H9 (cell line): ENCODE results near the gene SMAD6. TPM values are rescaled to one million over a fixed set of nuclear protein-coding genes. Genes with fewer than 3 reads are reported as not detected.

Experiments
- DNase-seq: peaks from one replicate; pipeline ENCODE4 v3.0.0-alpha.2; 2017
- H2AFZ ChIP-seq: one replicate; pipeline ENCODE4 v1.6.1; 2013; ENCODE audit warnings: mild to moderate bottlenecking, low read length, control low read depth, moderate library complexity
- H2AK5ac ChIP-seq: 2 replicates; pipeline ENCODE4 v1.6.1; 2013; ENCODE audit warnings: low read length, control low read depth, mixed read lengths; ENCODE audit not compliant: insufficient read length
- H2BK120ac ChIP-seq: one replicate; pipeline ENCODE4 v1.6.1; 2013; ENCODE audit warnings: low read depth, mild to moderate bottlenecking, low read length, control low read depth, inconsistent platforms; ENCODE audit not compliant: poor library complexity, severe bottlenecking
- H2BK12ac ChIP-seq: 2 replicates; pipeline ENCODE4 v1.6.1; 2013; ENCODE audit warnings: low read length, control low read depth, mixed read lengths, low read depth; ENCODE audit not compliant: insufficient read length
- H2BK15ac ChIP-seq: 2 replicates; pipeline ENCODE4 v1.6.1; 2013; ENCODE audit warnings: low read depth, low read length, control low read depth
- H2BK20ac ChIP-seq: one replicate; pipeline ENCODE4 v1.6.1; 2013; ENCODE audit warnings: low read depth, mild to moderate bottlenecking, low read length, control low read depth, inconsistent platforms; ENCODE audit not compliant: poor library complexity, severe bottlenecking
- H2BK5ac ChIP-seq: 2 replicates; pipeline ENCODE4 v1.6.1; 2013; ENCODE audit warnings: low read length, control low read depth, mixed read lengths; ENCODE audit not compliant: insufficient read length
- H3K14ac ChIP-seq: 2 replicates; pipeline ENCODE4 v1.6.1; 2013; ENCODE audit warnings: low read length, control low read depth; ENCODE audit not compliant: insufficient read depth
- H3K18ac ChIP-seq: 2 replicates; pipeline ENCODE4 v1.6.1; 2013; ENCODE audit warnings: low read depth, mild to moderate bottlenecking, mixed read lengths, low read length, control low read depth; ENCODE audit not compliant: insufficient read length
- H3K23ac ChIP-seq: 2 replicates; pipeline ENCODE4 v1.6.1; 2013; ENCODE audit warnings: low read length, control low read depth, mixed read lengths, low read depth; ENCODE audit not compliant: insufficient read length
- H3K23me2 ChIP-seq: 2 replicates; pipeline ENCODE4 v1.6.1; 2013; ENCODE audit warnings: low read depth, mild to moderate bottlenecking, mixed read lengths, low read length, control low read depth; ENCODE audit not compliant: insufficient read length, poor library complexity, severe bottlenecking
- H3K27ac ChIP-seq: 2 replicates; pipeline ENCODE4 v1.5.1; 2013; ENCODE audit warnings: low read length, control low read depth, mixed read lengths, low read depth; ENCODE audit not compliant: insufficient read length
- H3K27me3 ChIP-seq: 2 replicates; pipeline ENCODE4 v1.6.1; 2013; ENCODE audit warnings: low read length, control low read depth, inconsistent platforms; ENCODE audit not compliant: insufficient read depth
- H3K4ac ChIP-seq: 2 replicates; pipeline ENCODE4 v1.6.1; 2013; ENCODE audit warnings: low read depth, mild to moderate bottlenecking, control low read depth, inconsistent platforms, low read length, moderate library complexity
- H3K4me1 ChIP-seq: 2 replicates; pipeline ENCODE4 v1.6.1; 2013; ENCODE audit warnings: low read length, control low read depth, inconsistent platforms; ENCODE audit not compliant: insufficient read depth
- H3K4me2 ChIP-seq: 2 replicates; pipeline ENCODE4 v1.6.1; 2013; ENCODE audit warnings: low read length, control low read depth, mixed read lengths; ENCODE audit not compliant: insufficient read length, insufficient read depth
- H3K56ac ChIP-seq: 2 replicates; pipeline ENCODE4 v1.6.1; 2013; ENCODE audit warnings: low read depth, mild to moderate bottlenecking, mixed read lengths, low read length, control low read depth; ENCODE audit not compliant: insufficient read length
- H3K79me1 ChIP-seq: 2 replicates; pipeline ENCODE4 v1.6.1; 2013; ENCODE audit warnings: low read depth, mild to moderate bottlenecking, moderate library complexity, low read length, control low read depth, inconsistent platforms; ENCODE audit not compliant: insufficient read depth, poor library complexity, severe bottlenecking
- H3K79me2 ChIP-seq: 2 replicates; pipeline ENCODE4 v1.6.1; 2013; ENCODE audit warnings: low read length, control low read depth, inconsistent platforms; ENCODE audit not compliant: insufficient read depth
- H3K9ac ChIP-seq: 2 replicates; pipeline ENCODE4 v1.6.1; 2013; ENCODE audit warnings: low read length, control low read depth, mixed read lengths; ENCODE audit not compliant: insufficient read length; ENCODE audit errors: extremely low read depth
- H3K9me3 ChIP-seq: one replicate; pipeline ENCODE4 v1.6.1; 2013; ENCODE audit warnings: low read depth, low read length, inconsistent platforms; ENCODE audit not compliant: control insufficient read depth
- H3T11ph ChIP-seq: one replicate; pipeline ENCODE4 v1.6.1; 2013; ENCODE audit warnings: mild to moderate bottlenecking, low read length, control low read depth, inconsistent platforms
- H4K20me1 ChIP-seq: one replicate; pipeline ENCODE4 v1.6.1; 2013; ENCODE audit not compliant: control insufficient read depth, insufficient read length, insufficient read depth
- H4K5ac ChIP-seq: 2 replicates; pipeline ENCODE4 v1.6.1; 2013; ENCODE audit warnings: low read depth, mild to moderate bottlenecking, mixed read lengths, low read length, control low read depth; ENCODE audit not compliant: insufficient read length
- H4K8ac ChIP-seq: replicated peaks from 2 replicates; pipeline ENCODE4 v1.6.1; 2013; ENCODE audit warnings: low read length, control low read depth, mixed read lengths, low read depth; ENCODE audit not compliant: insufficient read length
- H4K91ac ChIP-seq: 2 replicates; pipeline ENCODE4 v1.6.1; 2013; ENCODE audit warnings: low read depth, mild to moderate bottlenecking, moderate library complexity, mixed read lengths, low read length, control low read depth; ENCODE audit not compliant: insufficient read length
- H3K27ac Mint-ChIP-seq, 3 experiments: 2 replicates in 2 of 3; 3 replicates in 1 of 3; pipeline ENCODE4 v1.8.0; 2020 to 2021; ENCODE audit warnings: mixed read lengths in 3 of 3, mild to moderate bottlenecking in 1 of 3, moderate library complexity in 1 of 3
- H3K27me3 Mint-ChIP-seq: 2 replicates; pipeline ENCODE4 v1.8.0; 2021; ENCODE audit warnings: low read depth, mild to moderate bottlenecking, moderate library complexity, mixed read lengths
- H3K36me3 Mint-ChIP-seq, 3 experiments: 2 replicates in 2 of 3; 3 replicates in 1 of 3; pipeline ENCODE4 v1.8.0; 2020 to 2021; ENCODE audit warnings: low read depth in 3 of 3, mixed read lengths in 3 of 3; ENCODE audit not compliant: insufficient read depth in 1 of 3
- H3K4me1 Mint-ChIP-seq, 2 experiments: 2 replicates each; pipeline ENCODE4 v1.8.0; 2020; ENCODE audit warnings: mixed read lengths in 2 of 2
- H3K4me3 Mint-ChIP-seq, 2 experiments: 2 replicates in 1 of 2; 3 replicates in 1 of 2; pipeline ENCODE4 v1.8.0; 2020 to 2021; ENCODE audit warnings: mild to moderate bottlenecking in 2 of 2, mixed read lengths in 2 of 2, moderate library complexity in 1 of 2
- H3K9me3 Mint-ChIP-seq, 2 experiments: 2 replicates in 1 of 2; 3 replicates in 1 of 2; pipeline ENCODE4 v1.8.0; 2020; ENCODE audit warnings: mild to moderate bottlenecking in 2 of 2, mixed read lengths in 2 of 2, moderate library complexity in 1 of 2
- CTCF ChIP-seq: fragments of 200-600 bp; sonication (generic); conservative IDR thresholded peaks from 3 replicates; pipeline ENCODE4 v1.8.0; 2021; ENCODE audit warnings: antibody characterized with exemption, mild to moderate bottlenecking
- WGBS: extraction: QIAGEN DNeasy Blood & Tissue Kit; methylation state at CpG from one replicate; pipeline ENCODE4 v1.1.7; 2013; ENCODE audit warnings: missing lambda C conversion rate, low lambda C conversion rate, mixed read lengths; ENCODE audit not compliant: insufficient read length; ENCODE audit errors: extremely low coverage; 5-methylcytosine and 5-hydroxymethylcytosine counted together
- total RNA-seq: library from RNA; stranded (reverse); gene quantifications from 2 replicates; pipeline ENCODE4 v1.2.1, GENCODE V29; 2021

Gene SMAD6
- total RNA-seq, 1 experiment from 2014 or later: 6.0 TPM

- H4K20me1 ChIP-seq: no peaks in the 10 kb centered on the region
- no peak overlapping the region for H3K27ac ChIP-seq
- no peak for DNase-seq
- H3K36me3 Mint-ChIP-seq: no peaks in the 10 kb centered on the region
- no peaks in the 10 kb centered on the region; the same call in 1 of the 2 replicates for H3K27me3 ChIP-seq
- H3K27ac Mint-ChIP-seq: no peak overlapping the region
- no peaks in the 10 kb centered on the region for H3K9me3 Mint-ChIP-seq
- no peak for TF ChIP-seq CTCF
- peaks cover 10% of the 10 kb centered on the region for H3K23me2 ChIP-seq
- H2BK120ac ChIP-seq: no peak overlapping the region
- H3K56ac ChIP-seq: no peak overlapping the region
- no peak overlapping the region for H2BK20ac ChIP-seq
- no peaks in the 10 kb centered on the region for H3K79me2 ChIP-seq
- H3K18ac ChIP-seq: no peak overlapping the region
- no peaks in the 10 kb centered on the region for H3K4me1 ChIP-seq
- H4K91ac ChIP-seq: no peak overlapping the region
- no peak overlapping the region for H3K4me2 ChIP-seq
- H2BK15ac ChIP-seq: no peak overlapping the region
- no peak overlapping the region for H2AK5ac ChIP-seq
- H3K4ac ChIP-seq: no peak overlapping the region
- peaks cover 3% of the 10 kb centered on the region for H3K27me3 Mint-ChIP-seq
- H2AFZ ChIP-seq: no peak overlapping the region
- no peak overlapping the region for H4K8ac ChIP-seq
- no peak overlapping the region for H3K14ac ChIP-seq
- H3K4me1 Mint-ChIP-seq: peaks cover 13 to 22% of the 10 kb centered on the region in 2 experiments
- H3K9ac ChIP-seq: no peak overlapping the region
- H3T11ph ChIP-seq: no peak overlapping the region
- WGBS: no CpG with 5 or more reads among the region's 4 CpGs
- no peak overlapping the region for H2BK12ac ChIP-seq
- no peaks in the 10 kb centered on the region for H3K79me1 ChIP-seq
- H3K9me3 ChIP-seq: no peaks in the 10 kb centered on the region
- no peak overlapping the region for H3K4me3 Mint-ChIP-seq
- no peak overlapping the region for H4K5ac ChIP-seq
- no peak overlapping the region for H3K23ac ChIP-seq
- no peak overlapping the region for H2BK5ac ChIP-seq
Observed at GRCh38 chr15:66696770-66697169, 5.3 kb upstream of the SMAD6 start.
